HepG2 (cell line): Measurements from ENCODE around the gene SLC13A3. TPM values are rescaled to one million over a fixed set of nuclear protein-coding genes. Genes with fewer than 3 reads are reported as not detected.

ENCODE experiments used
- CENPT ChIP-seq: sonication (generic); formaldehyde crosslinking; IDR thresholded peaks from 2 replicates; pipeline ENCODE4 v1.8.0; 2022; ENCODE audit warnings: low read depth, mild to moderate bottlenecking, moderate library complexity, missing genetic modification reagents
- CSRNP2 ChIP-seq: sonication (generic); formaldehyde crosslinking; conservative IDR thresholded peaks from 2 replicates; pipeline ENCODE4 v1.8.0; 2022; ENCODE audit warnings: low read depth, missing genetic modification reagents
- FOXO1 ChIP-seq: sonication (generic); formaldehyde crosslinking; IDR thresholded peaks from 2 replicates; pipeline ENCODE4 v1.4.0; 2020; ENCODE audit warnings: missing genetic modification reagents
- HDAC1 ChIP-seq: sonication (generic); formaldehyde crosslinking; IDR thresholded peaks from 2 replicates; pipeline ENCODE4 v1.5.1; 2020; ENCODE audit warnings: mild to moderate bottlenecking, missing genetic modification reagents
- KDM6A ChIP-seq: IDR thresholded peaks from 2 replicates; pipeline ENCODE4 v1.6.1; 2016; ENCODE audit warnings: low read depth
- MAFK ChIP-seq, 2 experiments: IDR thresholded peaks in 1 of 2; conservative IDR thresholded peaks in 1 of 2; 2 replicates each; pipeline ENCODE4 v1.6.1; 2011; ENCODE audit warnings: improper control_type of control experiment in 2 of 2, low read length in 2 of 2
- MED13 ChIP-seq: sonication (generic); formaldehyde crosslinking; IDR thresholded peaks from 2 replicates; pipeline ENCODE4 v1.5.0; 2020; ENCODE audit warnings: missing genetic modification reagents
- NCOA5 ChIP-seq: sonication (generic); formaldehyde crosslinking; IDR thresholded peaks from 2 replicates; pipeline ENCODE4 v1.4.0; 2020; ENCODE audit warnings: missing genetic modification reagents
- RFX1 ChIP-seq: fragments of 450-650 bp; IDR thresholded peaks from 2 replicates; pipeline ENCODE4 v1.6.1; 2017
- SIN3A ChIP-seq: IDR thresholded peaks from 2 replicates; pipeline ENCODE4 v1.6.1; 2011; ENCODE audit warnings: low read depth, mild to moderate bottlenecking, control low read depth, low read length, borderline replicate concordance
- SKIL ChIP-seq: sonication (generic); formaldehyde crosslinking; IDR thresholded peaks from 2 replicates; pipeline ENCODE4 v1.8.0; 2022; ENCODE audit warnings: missing genetic modification reagents, mild to moderate bottlenecking, moderate library complexity, borderline replicate concordance
- SP5 ChIP-seq: IDR thresholded peaks from 2 replicates; pipeline ENCODE4 v1.6.1; 2016; ENCODE audit warnings: low read depth, borderline replicate concordance
- TCF7 ChIP-seq: sonication (generic); IDR thresholded peaks from 2 replicates; pipeline ENCODE4 v1.6.1; 2016; ENCODE audit warnings: antibody characterized with exemption, low read depth
- TEAD3 ChIP-seq: optimal IDR thresholded peaks from 2 replicates; pipeline ENCODE3; 2016; ENCODE audit warnings: borderline replicate concordance
- ZHX2 ChIP-seq, 2 experiments: sonication (generic) in 1 of 2; formaldehyde crosslinking in 1 of 2; IDR thresholded peaks; 2 replicates each; pipeline versions ENCODE4 v1.6.1 to v1.9.0; 2014 to 2022; ENCODE audit warnings: antibody characterized with exemption in 1 of 2, borderline replicate concordance in 1 of 2, inconsistent platforms in 1 of 2, low read depth in 1 of 2, missing genetic modification reagents in 1 of 2
- ZNF10 ChIP-seq: sonication (generic); formaldehyde crosslinking; IDR thresholded peaks from 2 replicates; pipeline ENCODE4 v1.4.0; 2020; ENCODE audit warnings: mild to moderate bottlenecking, low read depth, missing genetic modification reagents, borderline replicate concordance
- ZNF207 ChIP-seq: fragments of 450-650 bp; IDR thresholded peaks from 2 replicates; pipeline ENCODE4 v1.6.1; 2016; ENCODE audit warnings: antibody characterized with exemption, borderline replicate concordance
- ZNF224 ChIP-seq: sonication (generic); formaldehyde crosslinking; IDR thresholded peaks from 2 replicates; pipeline ENCODE4 v1.5.0; 2020; ENCODE audit warnings: mild to moderate bottlenecking, missing genetic modification reagents
- ZNF44 ChIP-seq: sonication (generic); formaldehyde crosslinking; IDR thresholded peaks from 2 replicates; pipeline ENCODE4 v1.5.1; 2020; ENCODE audit warnings: mild to moderate bottlenecking, missing genetic modification reagents
- ZNF773 ChIP-seq: sonication (generic); formaldehyde crosslinking; IDR thresholded peaks from 2 replicates; pipeline ENCODE4 v1.4.0; 2020; ENCODE audit warnings: missing genetic modification reagents, borderline replicate concordance
- polyA plus RNA-seq, 8 experiments: library from polyadenylated mRNA; depleted of rRNA in 3 of 8; stranded (reverse) in 7 of 8; unstranded in 1 of 8; fragments of >200 nt; fragmentation: Illumina TruSeq in 4 of 8; extraction: Trizol in 4 of 8; gene quantifications; 2 replicates each; pipeline versions ENCODE4 v1.2.1 to v1.2.3, GENCODE V29; 2011 to 2016; ENCODE audit warnings: low read depth in 4 of 8, missing spikeins in 1 of 8, mixed read lengths in 1 of 8; ENCODE audit not compliant: insufficient read depth in 1 of 8
- total RNA-seq, 5 experiments: library from RNA; depleted of rRNA; stranded (reverse); fragments of >200 nt; fragmentation: Illumina TruSeq; extraction: Trizol; gene quantifications; 2 replicates each; pipeline ENCODE4 v1.2.3, GENCODE V29; 2016; ENCODE audit warnings: low read depth in 1 of 5

The SLC13A3 gene
- total and polyA plus RNA-seq, 2 of the 13 experiments (the other 11 are each of a cell fraction or from before 2014, with no cell fraction given), result 66.5 to 76.0 TPM

- TF ChIP-seq CENPT (CRISPR knock-in tag) (peak; percentile 51; the same call in 1 of the 2 replicates), CSRNP2 (no peak), TEAD3 (CRISPR knock-in tag) (peak; percentile 62), ZNF773 (CRISPR knock-in tag) (no peak), NCOA5 (CRISPR knock-in tag) (no peak), ZNF10 (no peak), ZNF207 (no peak), TCF7 (peak; percentile 91), SP5 (CRISPR knock-in tag) (peak; percentile 38; the same call in 1 of the 2 replicates), MED13 (CRISPR knock-in tag) (no peak), ZHX2 (IDR thresholded peaks at IDR 0.05; ENCODE audit: low read depth) (peak; percentile 10; the same call in 1 of the 2 replicates), ZHX2 (CRISPR knock-in tag; IDR thresholded peaks at IDR 0.05; ENCODE audit: borderline replicate concordance) (no peak), ZNF224 (CRISPR knock-in tag) (peak; percentile 85; the same call in 1 of the 2 replicates), SKIL (CRISPR knock-in tag) (peak; percentile 31; the same call in 1 of the 2 replicates), HDAC1 (CRISPR knock-in tag) (peak; percentile 94), KDM6A (CRISPR knock-in tag) (peak; percentile 62; the same call in 1 of the 2 replicates), ZNF44 (CRISPR knock-in tag) (0 out of 2 replicates have a peak, but pooled peaks have one; percentile 63), RFX1 (no peak), MAFK (conservative IDR thresholded peaks at IDR 0.05 in 1 of 2, IDR thresholded peaks at IDR 0.05 in 1 of 2; ENCODE audit: low read length in 2 of 2) (peak; percentile 8 to 10; a peak in 1 of 4 replicates), SIN3A (no peak), FOXO1 (peak; percentile 94)
Observed at GRCh38 chr20:46640536-46641311, 10.5 kb downstream of the SLC13A3 start (continued).
